Measurements from ENCODE around the gene SLU7. TPM values are rescaled to one million over a fixed set of nuclear protein-coding genes. Genes with fewer than 3 reads are reported as not detected.

Gene SLU7
- total RNA-seq, 1 experiment from 2014 or later, result 43.6 TPM

DNA sequence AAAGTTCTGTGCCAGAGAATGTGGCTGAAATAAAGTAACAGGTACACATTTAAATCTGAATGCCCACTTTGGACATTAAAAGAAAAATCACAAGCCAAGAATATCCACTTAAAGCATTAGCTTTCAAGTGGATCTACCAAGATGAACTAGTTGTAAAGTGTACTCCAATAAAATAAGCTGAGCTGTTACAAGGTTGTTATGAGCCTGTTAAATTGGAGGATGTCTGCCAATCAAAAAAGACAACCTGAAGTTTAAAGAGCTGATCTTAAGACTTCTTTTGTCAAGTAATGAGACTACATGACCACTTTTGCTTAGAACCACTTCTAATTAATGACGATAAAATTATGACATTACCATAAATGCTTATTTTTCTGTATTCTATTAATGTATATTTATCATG lies 21.4 kb downstream of the SLU7 start:
- TF ChIP-seq, protein P1, sequence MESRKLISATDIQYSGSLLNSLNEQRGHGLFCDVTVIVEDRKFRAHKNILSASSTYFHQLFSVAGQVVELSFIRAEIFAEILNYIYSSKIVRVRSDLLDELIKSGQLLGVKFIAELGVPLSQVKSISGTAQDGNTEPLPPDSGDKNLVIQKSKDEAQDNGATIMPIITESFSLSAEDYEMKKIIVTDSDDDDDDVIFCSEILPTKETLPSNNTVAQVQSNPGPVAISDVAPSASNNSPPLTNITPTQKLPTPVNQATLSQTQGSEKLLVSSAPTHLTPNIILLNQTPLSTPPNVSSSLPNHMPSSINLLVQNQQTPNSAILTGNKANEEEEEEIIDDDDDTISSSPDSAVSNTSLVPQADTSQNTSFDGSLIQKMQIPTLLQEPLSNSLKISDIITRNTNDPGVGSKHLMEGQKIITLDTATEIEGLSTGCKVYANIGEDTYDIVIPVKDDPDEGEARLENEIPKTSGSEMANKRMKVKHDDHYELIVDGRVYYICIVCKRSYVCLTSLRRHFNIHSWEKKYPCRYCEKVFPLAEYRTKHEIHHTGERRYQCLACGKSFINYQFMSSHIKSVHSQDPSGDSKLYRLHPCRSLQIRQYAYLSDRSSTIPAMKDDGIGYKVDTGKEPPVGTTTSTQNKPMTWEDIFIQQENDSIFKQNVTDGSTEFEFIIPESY (IDR thresholded peaks at IDR 0.05; ENCODE audit: extremely low read depth, insufficient replicate concordance, low read length), result no peak
- RAD21 ChIA-PET (ENCODE audit: low non-redundant PET in 1 of 2, low total read pairs in 2 of 2, uncharacterized antibody in 2 of 2, unreplicated experiment in 2 of 2), result no interaction called here
- POLR2A ChIA-PET, result no interaction called here

DNA sequence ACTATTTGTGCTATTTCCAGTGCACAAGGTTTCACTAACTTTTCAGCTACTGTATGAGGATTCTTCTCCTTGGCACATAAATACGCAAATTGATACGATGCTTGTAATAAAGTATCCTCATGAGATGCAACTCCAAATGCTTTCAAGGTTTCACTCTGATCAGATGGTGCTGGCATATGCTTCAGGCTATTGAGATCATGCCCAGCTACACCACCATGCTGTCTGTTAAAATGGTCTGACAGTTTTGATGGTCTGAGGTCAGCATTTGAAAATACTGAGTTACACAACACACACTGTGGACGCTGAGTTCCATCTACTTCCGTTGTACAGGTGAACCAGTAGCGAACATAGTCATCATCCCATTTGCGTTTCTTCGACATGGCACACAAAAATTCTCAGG lies 23.8 kb downstream of the SLU7 start:
- Histone ChIP-seq H3K4me3 (replicated peaks in 1 of 2; ENCODE audit: low read depth in 1 of 2, low read length in 2 of 2) (no peak overlapping the region), H3K27me3 (ENCODE audit: insufficient read depth, low read length) (no peaks in the 10 kb centered on the region), H3K9ac (ENCODE audit: low read length) (no peak overlapping the region), H3K27ac (ENCODE audit: low read depth, low read length) (no peak overlapping the region), H4K20me1 (ENCODE audit: insufficient read depth) (no peaks in the 10 kb centered on the region), H3K36me3 (ENCODE audit: control insufficient read depth in 1 of 2, insufficient read depth in 2 of 2, low read length in 2 of 2) (no peaks in the 10 kb centered on the region), H3K79me2 (ENCODE audit: insufficient read depth, low read length) (peaks cover 19% of the 10 kb centered on the region), H3K9me3 (ENCODE audit: control insufficient read depth in 1 of 2, insufficient read depth in 1 of 2, low read depth in 1 of 2, low read length in 2 of 2) (no peaks in the 10 kb centered on the region), H3K4me2 (ENCODE audit: low read length) (no peak overlapping the region), H2AFZ (ENCODE audit: low read depth, low read length, poor library complexity, severe bottlenecking) (no peak overlapping the region), H3K9me2 (ENCODE audit: insufficient read depth) (no peaks in the 10 kb centered on the region), H3K4me1 (ENCODE audit: control insufficient read depth in 1 of 2, insufficient read depth in 2 of 2, low read length in 2 of 2) (peaks cover 0 to 9% of the 10 kb centered on the region in 2 experiments; a peak in 2 of 4 replicates)
- BruUV-seq (replicated peaks), result no TSS peak
- intact Hi-C loops (cut with micrococcal nuclease), result no loop called here
- ChIA-PET RAD21 (ENCODE audit: low non-redundant PET in 1 of 2, low total read pairs in 2 of 2, uncharacterized antibody in 2 of 2, unreplicated experiment in 2 of 2) (no interaction called here), CTCF (interaction anchor here (1.0 kb wide), 1 partner anchor 373 kb away, joined by 3 read pairs; no protein-coding TSS in a partner anchor), POLR2A (no interaction called here)
- no peak for DNase-seq (ENCODE audit: low read depth, low spot score)
- TF ChIP-seq POLR2A (IDR thresholded peaks at IDR 0.05; ENCODE audit: borderline replicate concordance, extremely low read depth, insufficient read depth, insufficient read length), result no peak
- TF ChIP-seq SP1 (IDR thresholded peaks at IDR 0.05; ENCODE audit: low read depth), result no peak
- TF ChIP-seq SRF (IDR thresholded peaks at IDR 0.05; ENCODE audit: low read depth), result no peak
- no peak for TF ChIP-seq ZFX (IDR thresholded peaks at IDR 0.05)
- TF ChIP-seq, protein P2, sequence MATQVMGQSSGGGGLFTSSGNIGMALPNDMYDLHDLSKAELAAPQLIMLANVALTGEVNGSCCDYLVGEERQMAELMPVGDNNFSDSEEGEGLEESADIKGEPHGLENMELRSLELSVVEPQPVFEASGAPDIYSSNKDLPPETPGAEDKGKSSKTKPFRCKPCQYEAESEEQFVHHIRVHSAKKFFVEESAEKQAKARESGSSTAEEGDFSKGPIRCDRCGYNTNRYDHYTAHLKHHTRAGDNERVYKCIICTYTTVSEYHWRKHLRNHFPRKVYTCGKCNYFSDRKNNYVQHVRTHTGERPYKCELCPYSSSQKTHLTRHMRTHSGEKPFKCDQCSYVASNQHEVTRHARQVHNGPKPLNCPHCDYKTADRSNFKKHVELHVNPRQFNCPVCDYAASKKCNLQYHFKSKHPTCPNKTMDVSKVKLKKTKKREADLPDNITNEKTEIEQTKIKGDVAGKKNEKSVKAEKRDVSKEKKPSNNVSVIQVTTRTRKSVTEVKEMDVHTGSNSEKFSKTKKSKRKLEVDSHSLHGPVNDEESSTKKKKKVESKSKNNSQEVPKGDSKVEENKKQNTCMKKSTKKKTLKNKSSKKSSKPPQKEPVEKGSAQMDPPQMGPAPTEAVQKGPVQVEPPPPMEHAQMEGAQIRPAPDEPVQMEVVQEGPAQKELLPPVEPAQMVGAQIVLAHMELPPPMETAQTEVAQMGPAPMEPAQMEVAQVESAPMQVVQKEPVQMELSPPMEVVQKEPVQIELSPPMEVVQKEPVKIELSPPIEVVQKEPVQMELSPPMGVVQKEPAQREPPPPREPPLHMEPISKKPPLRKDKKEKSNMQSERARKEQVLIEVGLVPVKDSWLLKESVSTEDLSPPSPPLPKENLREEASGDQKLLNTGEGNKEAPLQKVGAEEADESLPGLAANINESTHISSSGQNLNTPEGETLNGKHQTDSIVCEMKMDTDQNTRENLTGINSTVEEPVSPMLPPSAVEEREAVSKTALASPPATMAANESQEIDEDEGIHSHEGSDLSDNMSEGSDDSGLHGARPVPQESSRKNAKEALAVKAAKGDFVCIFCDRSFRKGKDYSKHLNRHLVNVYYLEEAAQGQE (IDR thresholded peaks at IDR 0.05; ENCODE audit: low read depth), result no peak
- no peak for TF ChIP-seq EZH2phosphoT487 (IDR thresholded peaks at IDR 0.05; ENCODE audit: borderline replicate concordance)
- TF ChIP-seq CEBPB (IDR thresholded peaks at IDR 0.05; ENCODE audit: low read depth), result no peak
- no peak for ATAC-seq

More for the DNA sequence above, 21.4 kb downstream of the SLU7 start:
- Histone ChIP-seq H3K4me2 (ENCODE audit: low read length) (no peak overlapping the region), H3K9me3 (ENCODE audit: control insufficient read depth in 1 of 2, insufficient read depth in 1 of 2, low read depth in 1 of 2, low read length in 2 of 2) (no peaks in the 10 kb centered on the region), H3K79me2 (ENCODE audit: insufficient read depth, low read length) (peaks cover 19% of the 10 kb centered on the region), H4K20me1 (ENCODE audit: insufficient read depth) (no peaks in the 10 kb centered on the region), H3K4me3 (replicated peaks in 1 of 2; ENCODE audit: low read depth in 1 of 2, low read length in 2 of 2) (no peak overlapping the region), H3K27ac (ENCODE audit: low read depth, low read length) (no peak overlapping the region), H3K27me3 (ENCODE audit: insufficient read depth, low read length) (no peaks in the 10 kb centered on the region), H3K9ac (ENCODE audit: low read length) (no peak overlapping the region), H2AFZ (ENCODE audit: low read depth, low read length, poor library complexity, severe bottlenecking) (no peak overlapping the region), H3K4me1 (ENCODE audit: control insufficient read depth in 1 of 2, insufficient read depth in 2 of 2, low read length in 2 of 2) (peaks cover 0 to 14% of the 10 kb centered on the region in 2 experiments; a peak in 2 of 4 replicates), H3K9me2 (ENCODE audit: insufficient read depth) (no peaks in the 10 kb centered on the region), H3K36me3 (ENCODE audit: control insufficient read depth in 1 of 2, insufficient read depth in 2 of 2, low read length in 2 of 2) (no peaks in the 10 kb centered on the region)
- intact Hi-C loops (cut with micrococcal nuclease), result no loop called here
- DNase-seq (ENCODE audit: low read depth, low spot score) (no peak), ATAC-seq (no peak)
- CTCF ChIA-PET, result interaction anchor here (1.1 kb wide), 1 partner anchor 317 kb away, joined by 4 read pairs; no protein-coding TSS in a partner anchor
- TSS peak; percentile 2 for BruUV-seq (replicated peaks)
